Hepatocyte (in vitro differentiated cells): ENCODE results near the gene RHBDL2.
"Not testable (repeated sequence)": the region's sequence is repeated elsewhere in the genome, so short reads cannot be mapped to it uniquely, and the experiment has no call there.

Source experiments
- EZH2phosphoT487 ChIP-seq: fragments of 200-600 bp; sonication (generic); IDR thresholded peaks from one replicate; pipeline ENCODE4 v1.6.1; 2018; ENCODE audit warnings: antibody characterized with exemption, mild to moderate bottlenecking, low read depth, moderate library complexity; ENCODE audit not compliant: unreplicated experiment, severe bottlenecking
- TF ChIP-seq, protein P1 (sequence below): fragments of 200-600 bp; sonication (generic); IDR thresholded peaks from 2 replicates; pipeline ENCODE4 v1.5.1; 2016; ENCODE audit warnings: antibody characterized with exemption, mild to moderate bottlenecking; ENCODE audit not compliant: poor library complexity

DNA sequence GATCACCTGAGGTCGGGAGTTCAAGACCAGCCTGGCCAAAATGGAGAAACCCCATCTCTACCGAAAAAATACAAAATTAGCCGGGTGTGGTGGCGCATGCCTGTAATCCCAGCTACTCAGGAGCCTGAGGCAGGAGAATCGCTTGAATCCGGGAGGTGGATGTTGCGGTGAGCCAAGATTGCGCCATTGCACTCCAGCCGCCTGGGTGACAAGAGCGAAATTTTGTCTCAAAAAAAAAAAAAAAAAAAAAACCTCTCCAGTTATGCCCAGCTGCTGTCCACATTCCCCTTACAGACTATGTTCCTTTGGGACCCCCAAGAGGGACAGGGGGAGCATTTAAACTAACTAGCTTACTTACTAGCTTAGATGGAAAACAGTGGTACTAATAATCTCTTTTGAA, 105.3 kb downstream of the RHBDL2 start:
- TF ChIP-seq, protein P1, sequence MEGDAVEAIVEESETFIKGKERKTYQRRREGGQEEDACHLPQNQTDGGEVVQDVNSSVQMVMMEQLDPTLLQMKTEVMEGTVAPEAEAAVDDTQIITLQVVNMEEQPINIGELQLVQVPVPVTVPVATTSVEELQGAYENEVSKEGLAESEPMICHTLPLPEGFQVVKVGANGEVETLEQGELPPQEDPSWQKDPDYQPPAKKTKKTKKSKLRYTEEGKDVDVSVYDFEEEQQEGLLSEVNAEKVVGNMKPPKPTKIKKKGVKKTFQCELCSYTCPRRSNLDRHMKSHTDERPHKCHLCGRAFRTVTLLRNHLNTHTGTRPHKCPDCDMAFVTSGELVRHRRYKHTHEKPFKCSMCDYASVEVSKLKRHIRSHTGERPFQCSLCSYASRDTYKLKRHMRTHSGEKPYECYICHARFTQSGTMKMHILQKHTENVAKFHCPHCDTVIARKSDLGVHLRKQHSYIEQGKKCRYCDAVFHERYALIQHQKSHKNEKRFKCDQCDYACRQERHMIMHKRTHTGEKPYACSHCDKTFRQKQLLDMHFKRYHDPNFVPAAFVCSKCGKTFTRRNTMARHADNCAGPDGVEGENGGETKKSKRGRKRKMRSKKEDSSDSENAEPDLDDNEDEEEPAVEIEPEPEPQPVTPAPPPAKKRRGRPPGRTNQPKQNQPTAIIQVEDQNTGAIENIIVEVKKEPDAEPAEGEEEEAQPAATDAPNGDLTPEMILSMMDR = not testable (repeated sequence)
- TF ChIP-seq EZH2phosphoT487 = not testable (repeated sequence)
